NCI-H1417 treated with DMSO at 0.1 percent for 48 hours (cell line): Measurements from ENCODE around the gene CACNA1A.

Experiments used
- DNase-seq: peaks from one replicate; lab custom pipeline; 2025; lab: John Stamatoyannopoulos, UW

Gene CACNA1A

DNA sequence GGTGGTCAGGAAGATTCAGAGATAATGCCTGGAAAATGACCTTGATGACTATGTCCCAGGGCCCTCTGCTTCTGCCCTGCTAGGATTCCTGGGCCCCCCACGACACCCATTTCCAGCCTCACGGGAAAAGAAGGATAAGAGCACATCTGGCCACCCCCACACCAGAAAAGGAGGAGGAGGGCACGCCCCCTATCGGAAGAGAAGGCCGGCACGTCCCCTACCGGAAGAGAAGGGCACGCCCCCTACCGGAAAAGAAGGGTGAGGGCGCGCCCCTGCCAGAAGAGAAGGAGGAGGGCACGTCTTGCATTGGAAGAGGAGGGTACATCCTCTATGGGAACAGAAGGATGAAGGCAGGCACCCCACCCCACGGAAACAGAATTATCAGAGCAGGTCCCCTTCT, 271.8 kb downstream of the CACNA1A start:
- DNase-seq = no peak

DNA sequence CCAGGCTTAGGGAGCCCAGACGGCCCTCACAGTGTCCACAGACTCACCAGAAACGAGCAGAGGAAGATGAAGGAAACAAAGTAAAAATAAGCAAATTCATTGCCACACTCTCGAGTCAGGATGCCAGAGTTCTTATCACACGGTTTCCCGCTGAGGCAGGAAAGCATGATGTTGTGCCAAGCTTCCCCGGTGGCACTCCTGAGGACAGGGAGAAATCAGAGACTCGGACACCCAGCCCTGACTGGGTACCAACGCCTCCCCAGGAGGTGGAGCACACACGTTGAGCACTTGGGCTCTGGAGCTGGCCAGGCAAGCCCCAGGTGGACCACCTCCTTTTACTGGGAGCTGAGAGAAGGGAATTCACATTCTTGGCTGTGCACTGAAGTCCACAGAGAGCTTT, 274.6 kb downstream of the CACNA1A start:
- DNase-seq = no peak

DNA sequence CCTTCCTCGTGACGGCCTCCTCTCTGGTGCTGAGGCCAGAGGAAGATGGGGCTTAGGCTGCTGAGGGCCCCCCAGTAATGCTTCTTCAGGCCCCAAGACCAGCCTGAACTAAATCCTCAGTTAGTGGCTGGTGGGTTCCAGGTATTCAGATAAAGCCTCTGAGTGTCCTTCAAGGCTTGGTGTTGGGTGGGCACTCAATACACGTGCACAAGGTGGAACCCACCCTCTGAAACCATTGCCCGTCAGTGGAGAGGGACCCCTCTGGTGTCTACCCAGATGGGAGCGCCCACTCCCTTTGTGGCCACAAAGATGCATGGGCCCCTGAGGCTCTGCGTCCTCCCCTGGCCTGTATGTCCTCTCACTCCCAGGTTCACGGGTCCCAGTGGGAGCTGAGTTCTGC, 277.0 kb downstream of the CACNA1A start:
- DNase-seq = no peak

DNA sequence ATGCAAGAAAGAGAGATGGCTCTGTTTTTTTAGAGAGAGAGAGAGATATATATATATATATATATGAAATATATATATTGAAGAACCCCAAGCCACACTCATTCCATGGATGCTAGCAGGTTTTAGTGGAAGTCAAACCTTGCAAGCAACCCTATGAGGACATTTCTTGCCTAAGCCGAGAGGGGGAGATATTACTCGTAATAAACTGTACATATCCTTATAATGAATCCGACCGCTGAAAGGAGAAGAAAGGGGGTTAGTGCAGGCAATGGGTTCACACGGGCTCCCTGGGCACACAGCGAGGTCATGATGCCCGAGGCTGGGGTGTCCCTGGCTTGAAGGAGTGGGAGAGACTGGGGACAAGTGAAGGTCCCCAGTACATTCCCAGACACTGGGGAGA, 277.7 kb downstream of the CACNA1A start:
- DNase-seq = no peak

DNA sequence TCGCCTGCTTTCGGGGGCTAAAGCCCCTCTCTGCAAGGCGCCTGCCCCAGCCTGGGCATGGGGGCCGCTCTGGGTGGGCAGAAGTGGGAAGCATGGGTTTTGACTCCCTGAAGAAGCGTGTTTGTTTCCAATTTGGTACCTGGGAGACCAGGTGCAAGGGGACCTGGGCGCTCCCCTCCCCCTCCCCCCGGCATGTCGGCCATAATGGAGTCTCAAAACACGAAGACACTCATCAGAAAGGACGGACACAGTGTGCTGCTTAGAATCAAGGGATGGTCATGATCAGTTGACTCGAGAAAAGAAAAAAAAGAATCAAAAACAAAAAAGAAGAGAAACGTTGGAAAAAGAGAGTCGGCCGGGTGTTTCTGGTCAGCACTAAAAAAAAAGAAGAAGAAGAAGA, 279.3 kb downstream of the CACNA1A start:
- DNase-seq = no peak

DNA sequence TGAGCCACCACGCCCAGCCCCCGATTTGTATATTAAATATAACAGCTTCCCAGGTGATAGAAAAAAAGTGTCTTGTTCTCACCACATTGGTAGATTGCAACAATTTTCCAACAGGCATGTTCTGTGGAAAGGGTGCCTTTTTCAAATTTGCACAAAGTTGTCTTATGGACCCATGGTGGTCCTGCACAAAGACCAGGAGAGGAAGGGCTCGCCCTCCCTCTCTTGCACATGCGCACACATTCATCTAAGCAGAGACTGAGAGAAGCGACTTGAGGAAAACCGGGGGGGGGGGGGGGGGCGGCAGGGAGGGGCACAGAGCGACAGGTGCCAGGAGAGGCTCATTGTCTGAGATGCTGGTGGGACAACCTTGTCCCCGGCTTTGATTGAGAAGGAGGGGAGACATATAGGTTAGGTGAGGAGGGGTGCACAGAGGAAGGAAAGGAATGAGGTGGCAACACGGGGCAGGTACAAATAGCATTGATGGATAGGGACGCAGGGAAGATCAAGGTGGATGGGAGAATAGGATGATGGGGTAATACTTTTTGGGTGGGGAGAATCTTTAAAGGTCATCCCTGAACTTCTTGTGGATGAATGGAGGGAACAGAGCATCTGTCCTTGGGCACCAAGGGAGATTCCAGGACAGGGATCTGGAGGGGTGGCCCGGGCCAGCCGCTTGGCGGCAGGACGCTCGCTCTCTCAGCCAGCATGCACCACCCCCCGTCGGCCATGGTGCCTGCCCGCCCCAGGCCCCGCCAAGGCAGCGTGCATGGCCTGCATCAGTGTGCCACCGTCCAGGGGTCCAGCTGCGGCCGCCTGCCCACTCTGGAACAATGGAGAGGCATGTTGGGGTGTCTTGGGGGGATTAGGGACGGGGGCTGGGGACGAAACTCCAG, 280.1 kb downstream of the CACNA1A start:
- no peak for DNase-seq

DNA sequence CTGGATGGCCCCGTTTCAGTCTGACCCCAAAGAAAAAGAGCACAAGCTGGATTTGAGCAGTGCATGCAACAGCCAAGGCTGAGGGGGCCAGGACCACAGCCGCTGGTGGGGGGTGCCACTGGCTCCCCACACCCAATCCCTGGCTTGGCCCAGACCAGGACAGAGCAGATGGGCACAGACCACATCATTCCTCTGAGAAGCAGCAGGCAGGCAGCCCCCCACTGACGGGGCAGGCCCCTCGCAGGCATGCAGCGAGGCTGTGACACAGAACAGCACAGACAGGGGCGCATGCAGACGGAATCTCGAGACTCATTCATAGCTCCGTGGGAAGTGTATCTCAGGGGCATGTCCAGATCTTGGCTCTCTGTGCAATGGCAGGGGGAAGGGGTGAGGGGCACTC, 281.2 kb downstream of the CACNA1A start:
- DNase-seq = no peak

DNA sequence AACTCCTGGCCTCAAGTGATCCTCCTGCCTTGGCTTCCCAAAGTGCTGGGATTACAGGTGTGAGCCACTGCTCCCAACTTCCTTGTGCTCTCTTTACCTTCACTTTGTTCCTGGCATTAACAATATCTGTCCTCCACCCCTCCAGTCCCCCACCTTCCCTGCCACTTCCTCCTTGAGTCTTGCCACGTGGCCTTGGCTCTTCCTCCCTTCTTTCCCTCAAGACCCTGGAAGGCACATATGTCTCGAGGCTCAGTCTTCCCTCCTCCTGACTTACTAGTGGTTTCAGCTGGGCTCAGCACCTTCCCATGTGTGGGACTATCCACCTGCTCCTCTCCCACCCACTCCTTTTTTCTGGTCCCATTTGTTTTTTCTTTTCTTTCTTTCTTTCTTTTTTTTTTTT, 285.4 kb downstream of the CACNA1A start:
- DNase-seq = no peak

DNA sequence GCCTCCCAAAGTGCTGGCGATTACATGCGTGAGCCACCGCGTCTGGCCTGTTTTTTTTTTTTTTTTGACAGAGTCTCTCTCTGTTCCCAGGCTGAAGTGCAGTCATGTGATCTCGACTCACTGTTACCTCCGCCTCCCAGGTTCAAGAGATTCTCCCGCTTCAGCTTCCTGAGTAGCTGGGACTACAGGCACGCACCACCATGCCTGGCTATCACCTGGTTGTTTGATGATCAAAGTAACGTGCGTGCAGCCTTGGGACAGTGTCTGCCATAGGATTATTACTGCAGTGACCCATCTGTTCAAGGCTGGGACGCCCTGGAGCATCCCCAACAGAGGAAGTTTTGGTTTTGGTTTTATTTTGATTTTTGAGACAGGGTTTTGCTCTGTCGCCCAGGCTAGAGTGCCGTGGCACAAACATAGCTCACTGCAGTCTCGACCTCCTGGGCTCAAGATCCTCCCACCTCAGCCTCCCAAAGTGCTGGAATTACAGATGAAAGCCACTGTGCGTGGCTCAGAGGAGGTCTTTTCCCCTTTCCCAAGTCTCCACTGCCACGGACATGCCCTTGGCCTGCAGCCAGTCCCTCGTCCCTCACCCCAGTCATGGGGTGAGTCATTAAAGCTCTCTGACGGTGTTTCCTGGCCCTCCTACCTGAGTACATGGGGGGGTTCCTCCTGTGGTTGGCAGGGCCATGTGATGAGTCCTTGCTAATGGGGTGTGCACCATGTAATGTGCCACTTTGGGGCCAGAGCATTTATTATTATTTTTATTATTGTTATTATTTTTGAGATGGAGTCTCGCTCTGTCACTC, 290.5 kb downstream of the CACNA1A start:
- DNase-seq = no peak

DNA sequence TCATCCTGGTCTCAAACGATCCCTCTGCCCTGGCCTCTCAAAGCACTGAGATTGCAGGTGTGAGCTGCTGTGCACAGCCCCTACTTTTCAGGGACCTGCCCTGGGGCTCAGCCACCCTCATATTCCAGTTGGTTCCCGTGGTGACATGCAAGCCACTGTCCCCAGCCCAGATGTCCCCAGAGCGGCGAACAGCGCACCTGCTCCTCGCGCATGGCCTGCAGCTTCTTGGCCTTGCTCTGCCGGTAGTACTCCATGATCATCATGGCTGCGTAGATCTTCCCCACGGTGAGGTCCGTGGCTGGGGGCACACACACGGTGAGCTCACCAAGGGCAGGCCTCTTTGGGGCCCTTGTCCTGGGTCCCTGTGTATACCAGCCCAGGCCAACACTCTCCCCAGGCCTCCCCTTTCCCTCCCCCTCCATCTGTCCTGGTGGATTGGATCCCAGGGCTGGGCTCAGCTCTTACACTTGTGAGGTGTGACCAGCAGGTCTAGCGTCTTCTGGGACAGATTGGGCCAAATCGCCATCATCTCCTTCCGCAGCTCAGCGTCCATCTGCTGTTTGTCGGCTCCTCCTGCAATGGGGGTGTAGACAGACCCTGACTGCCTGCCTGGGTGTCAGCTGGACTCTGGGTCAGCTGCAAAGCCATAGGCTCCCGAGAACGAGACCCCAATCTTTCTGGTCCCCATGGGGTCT, 292.1 kb downstream of the CACNA1A start:
- DNase-seq = no peak

DNA sequence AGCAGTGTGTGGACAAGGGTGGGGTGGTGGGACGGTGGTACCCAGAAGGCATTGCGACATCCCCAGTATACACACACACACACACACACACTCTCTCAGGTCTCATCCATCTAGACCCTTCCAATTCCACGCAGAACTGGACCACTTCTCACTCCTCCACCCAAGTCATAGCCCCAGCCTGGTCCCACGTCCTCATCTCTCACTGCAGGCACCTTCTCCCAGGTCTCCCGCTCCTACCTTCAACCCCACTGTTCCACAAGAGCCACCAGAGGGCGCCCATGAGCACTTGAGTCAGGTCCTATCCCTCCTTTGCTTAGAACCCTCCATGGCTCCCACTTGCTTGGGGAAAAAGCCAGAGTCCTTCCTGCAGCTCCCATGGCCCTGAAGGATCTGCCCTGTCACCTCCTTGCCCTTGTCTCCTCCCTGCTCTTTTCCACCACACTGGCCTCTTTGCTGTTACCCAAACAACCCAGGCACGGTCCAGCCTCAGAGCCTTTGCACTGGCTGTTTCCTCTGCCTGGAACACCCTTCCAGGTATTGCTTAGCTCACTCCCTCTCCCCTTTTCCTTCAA, 293.4 kb downstream of the CACNA1A start:
- DNase-seq = no peak

DNA sequence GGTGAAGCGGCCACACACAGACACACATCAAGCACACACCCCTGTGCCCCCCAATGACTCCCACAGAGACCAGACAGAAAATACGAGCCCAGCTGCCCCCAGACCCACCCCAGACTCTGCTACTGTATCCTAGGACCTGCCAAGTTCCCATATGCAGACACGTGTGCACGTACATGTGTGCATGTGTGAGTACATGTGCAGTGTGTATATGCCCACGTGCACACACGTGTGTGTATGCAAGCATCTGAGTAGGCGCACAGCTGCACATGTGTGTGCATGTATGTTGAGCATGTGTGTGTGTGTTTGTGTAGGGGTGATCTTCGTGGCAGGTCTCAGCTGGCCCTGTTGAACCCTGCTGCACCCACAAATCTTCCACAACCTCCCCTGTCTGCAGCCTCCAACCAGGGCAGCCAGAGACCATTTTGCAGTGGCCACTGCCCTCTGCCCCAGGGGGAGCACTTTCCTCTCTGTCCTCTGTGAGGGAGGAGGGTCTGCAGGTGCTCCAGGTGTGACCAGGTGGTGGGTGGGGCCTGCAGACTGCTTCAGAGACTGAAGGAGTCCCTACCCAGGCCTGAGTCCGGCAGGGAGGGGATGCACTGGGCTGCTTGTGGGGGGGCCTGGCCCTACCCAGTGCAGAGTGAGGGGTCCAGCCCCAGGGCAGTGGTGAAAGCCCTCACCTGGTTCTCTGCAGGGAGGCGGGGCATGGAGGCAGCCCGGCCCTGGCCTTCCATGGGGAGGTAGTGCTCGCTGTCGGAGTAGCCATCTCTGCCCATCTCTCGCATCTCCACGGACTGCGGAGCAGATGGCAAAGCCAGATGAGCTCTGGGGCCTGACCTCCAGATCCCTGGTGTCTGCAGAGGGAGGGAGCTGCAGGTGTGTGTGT, 294.6 kb downstream of the CACNA1A start:
- DNase-seq = no peak

DNA sequence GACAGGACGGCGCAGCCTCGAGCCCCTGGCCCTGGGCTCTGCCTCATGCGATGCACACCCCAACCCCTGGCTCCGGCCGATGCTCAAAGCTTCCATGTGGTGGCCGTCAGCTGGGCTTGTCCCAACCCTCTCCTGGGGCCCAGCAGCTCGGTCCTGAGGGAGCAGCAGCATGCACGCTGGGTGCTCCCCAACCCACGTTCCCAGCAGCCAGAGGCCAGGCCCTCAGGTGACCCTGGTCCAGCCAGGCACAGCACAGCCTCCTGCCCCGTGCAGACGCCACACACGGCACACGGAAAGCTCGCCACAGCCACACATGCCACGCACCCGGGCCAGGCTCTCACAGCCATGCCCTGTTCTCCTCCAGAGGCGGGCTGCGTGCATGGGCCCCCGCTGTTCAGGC, 295.3 kb downstream of the CACNA1A start:
- DNase-seq = no peak

DNA sequence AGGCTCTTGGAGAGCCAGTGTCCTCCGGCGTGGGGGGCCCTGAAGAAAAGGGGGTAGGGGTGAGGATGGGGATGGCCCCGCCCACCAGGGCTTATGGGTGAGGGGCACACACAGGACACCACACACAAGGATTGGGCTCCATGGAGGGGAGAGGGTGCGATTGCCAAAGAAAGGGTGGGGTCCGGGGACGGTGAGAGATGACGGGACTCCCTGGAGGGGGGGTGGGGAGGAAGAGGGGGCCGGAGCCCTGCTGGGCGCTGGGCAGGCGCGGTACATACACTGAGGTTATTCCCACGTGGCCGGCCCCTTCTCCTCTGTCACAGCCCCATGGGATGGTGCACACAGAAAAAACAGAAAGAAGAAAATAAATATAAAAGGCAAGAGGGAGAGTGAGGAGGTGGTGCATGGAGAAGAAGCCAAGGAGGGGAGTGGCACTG, 295.9 kb downstream of the CACNA1A start:
- no peak for DNase-seq

DNA sequence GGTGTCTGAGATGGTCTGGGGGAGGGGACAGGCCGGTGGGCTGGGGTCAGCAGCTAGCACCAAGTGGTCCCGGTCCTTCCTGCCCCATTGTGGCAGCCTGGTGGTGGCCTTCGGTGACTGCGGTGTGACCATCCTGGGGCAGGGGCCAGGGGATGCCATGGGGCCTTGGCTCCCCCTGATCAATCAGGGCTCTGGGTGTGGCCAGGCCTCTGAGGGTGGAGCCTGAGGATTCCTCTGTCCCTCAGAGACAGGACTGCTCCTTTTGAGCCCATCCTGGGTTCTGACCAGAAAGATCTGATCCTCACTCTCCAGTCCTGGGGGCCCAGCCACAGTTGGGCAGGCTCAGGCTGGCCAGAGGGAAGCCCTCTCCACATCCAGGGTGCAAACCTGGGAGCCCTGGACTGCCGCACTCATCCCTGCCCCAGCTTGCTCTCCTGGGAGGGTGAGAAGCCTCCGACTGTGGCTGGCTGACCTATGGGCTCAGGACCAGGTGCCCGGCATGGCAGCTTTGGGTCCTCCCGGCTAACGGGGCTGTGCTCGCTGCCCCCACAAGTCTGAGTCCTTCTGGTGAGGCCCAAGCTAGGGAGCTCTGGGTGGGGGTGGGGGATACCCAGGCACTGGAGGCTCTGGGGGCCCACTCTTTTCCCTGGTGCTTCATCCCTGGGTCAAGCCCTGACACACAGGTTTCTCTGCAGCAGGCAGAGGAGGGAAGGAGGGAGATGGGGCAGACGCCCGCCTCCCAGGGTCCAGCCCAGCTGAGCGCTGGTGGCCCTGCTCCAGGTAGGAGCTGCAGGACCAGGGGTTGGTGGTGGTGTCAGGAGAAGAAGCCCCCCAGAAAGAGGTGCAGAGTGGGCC, 296.6 kb downstream of the CACNA1A start:
- DNase-seq = no peak

DNA sequence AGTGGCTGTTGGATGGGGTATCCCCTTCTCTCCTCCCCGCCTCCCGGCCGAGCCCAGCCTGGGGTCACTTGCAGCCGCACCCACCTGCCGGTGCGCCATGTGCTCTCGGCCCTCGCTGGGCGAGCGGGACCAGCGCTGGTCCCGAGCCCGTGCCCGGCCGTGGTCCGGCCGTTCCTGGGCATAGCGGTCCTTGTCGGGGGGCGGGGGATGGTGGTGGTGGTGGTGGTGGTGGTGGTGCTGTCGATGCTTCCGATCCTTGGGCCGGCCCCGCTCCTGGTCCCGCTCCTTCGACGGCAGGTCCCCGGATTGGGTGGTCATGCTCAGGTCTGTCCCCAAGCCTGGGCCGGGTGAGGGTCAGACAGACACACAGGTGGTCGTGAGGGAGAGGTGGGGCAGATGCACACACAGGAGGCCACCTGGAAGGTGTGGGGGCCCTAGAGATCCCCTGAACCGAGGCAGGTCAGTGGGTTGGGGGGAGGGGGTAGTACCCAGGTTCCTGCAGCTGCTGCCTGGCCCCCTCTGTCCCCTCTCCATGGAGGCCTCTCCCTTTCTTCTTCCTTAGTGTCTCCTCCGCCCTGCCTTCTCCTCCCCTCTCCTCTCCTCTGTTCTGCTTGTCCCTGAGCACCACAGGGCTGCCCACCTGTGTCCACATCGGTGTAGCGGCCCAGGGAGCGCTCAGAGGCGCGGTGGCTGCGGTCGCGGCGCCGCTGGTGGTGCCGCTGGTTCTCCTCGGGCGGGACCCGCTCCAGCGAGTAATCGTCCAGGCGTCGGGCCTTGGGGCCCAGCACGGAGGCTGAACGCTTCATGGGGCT, 297.4 kb downstream of the CACNA1A start:
- DNase-seq = no peak

DNA sequence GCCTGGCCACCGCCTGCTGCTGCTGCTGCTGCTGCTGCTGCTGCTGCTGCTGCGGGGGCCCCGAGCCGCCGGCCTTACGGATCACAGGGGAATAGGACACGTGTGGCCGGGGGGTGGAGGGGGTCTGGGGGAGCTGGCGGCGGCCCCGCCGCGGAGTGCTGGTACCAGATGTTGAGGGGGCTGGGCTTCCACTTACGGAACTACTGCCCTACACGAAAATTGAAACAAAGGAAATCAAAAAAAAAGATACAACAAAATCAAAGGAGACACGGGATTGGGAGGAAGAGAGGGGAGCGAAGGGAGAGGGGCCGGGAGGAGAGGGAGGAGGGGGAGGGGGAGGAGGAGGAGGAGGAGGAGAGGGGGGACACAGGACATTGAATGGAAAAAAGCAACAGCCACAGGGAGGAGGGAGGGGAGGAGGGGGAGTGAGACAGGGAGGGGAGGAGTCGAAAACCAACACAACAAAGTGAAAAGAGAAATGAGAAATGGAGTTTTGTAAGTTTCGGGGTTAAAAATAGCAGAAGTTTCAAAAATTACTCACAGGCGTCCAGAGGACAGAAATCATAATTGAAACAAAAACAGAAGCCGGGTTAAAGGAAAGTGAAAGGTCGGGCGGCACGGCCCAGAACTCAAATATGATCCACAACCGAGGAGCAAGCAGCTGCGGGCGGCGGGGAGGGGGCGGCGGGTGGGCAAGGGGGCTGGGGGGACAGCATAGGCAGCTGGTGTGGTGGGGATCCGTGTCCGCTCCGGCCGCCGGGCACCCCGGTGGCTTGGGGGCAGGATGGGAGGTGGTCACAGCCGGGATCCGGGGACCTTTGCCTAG, 298.2 kb downstream of the CACNA1A start:
- no peak for DNase-seq

DNA sequence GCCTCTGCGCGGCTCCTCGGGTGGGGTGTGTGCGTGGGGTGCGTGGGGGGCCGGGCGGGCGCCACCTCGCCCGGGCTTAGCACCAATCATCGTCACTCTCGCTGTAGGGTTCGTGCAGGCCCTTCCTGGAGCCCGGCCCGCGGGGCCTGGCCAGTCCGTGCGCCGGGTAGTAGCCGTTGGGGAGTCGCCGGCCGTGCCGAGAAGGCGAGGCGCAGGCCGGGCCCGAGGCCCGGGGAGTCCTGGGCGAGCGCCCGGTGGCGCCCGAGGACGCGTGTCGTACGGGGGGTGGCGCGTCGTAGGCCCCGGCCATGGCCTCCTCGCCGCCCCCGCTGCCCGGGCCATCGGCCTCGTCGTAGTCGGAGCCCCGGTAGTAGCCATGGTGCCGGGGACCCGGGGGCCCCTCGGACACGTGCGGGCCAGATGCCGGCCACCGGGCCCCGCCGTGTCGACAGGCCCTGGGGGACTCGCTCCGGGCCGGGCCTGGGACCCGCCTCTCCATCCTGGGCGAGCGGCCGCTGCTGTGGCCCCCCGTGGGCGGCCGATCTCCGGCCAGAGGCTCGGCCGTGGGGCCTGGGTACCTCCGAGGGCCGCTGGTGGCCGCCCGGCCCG, 298.9 kb downstream of the CACNA1A start:
- no peak for DNase-seq
